Activated T-helper 1 cell treated with anti-CD3 and anti-CD28 coated beads, Interleukin-12 subunit alpha, Interleukin-12 subunit beta, Interleukin-2, Interleukin-4 antibody, amounts not matched to agents 30 ng/mL and 10 ng/mL and 1 ng/mL, durations not matched to agents 14 hours and 24 hours and 36 hours (primary cell): Measurements from ENCODE around the gene EPHB2. TPM values are rescaled to one million over a fixed set of nuclear protein-coding genes. Genes with fewer than 3 reads are reported as not detected.

ENCODE experiments used
- DNase-seq: peaks from one replicate; pipeline ENCODE4 v3.0.0; 2021; ENCODE audit warnings: low spot score
- H3K27ac Mint-ChIP-seq: one replicate; pipeline ENCODE4 v1.8.0; 2021; ENCODE audit warnings: mild to moderate bottlenecking, mixed read lengths
- H3K27me3 Mint-ChIP-seq: one replicate; pipeline ENCODE4 v1.8.0; 2022; ENCODE audit warnings: mild to moderate bottlenecking, moderate library complexity, mixed read lengths; ENCODE audit not compliant: insufficient read depth
- H3K36me3 Mint-ChIP-seq: one replicate; pipeline ENCODE4 v1.8.0; 2021; ENCODE audit warnings: low read depth, mixed read lengths
- H3K4me1 Mint-ChIP-seq: one replicate; pipeline ENCODE4 v1.8.0; 2021; ENCODE audit warnings: low read depth, mixed read lengths
- H3K4me3 Mint-ChIP-seq: one replicate; pipeline ENCODE4 v1.8.0; 2021; ENCODE audit warnings: mild to moderate bottlenecking, moderate library complexity, mixed read lengths
- H3K9me3 Mint-ChIP-seq: one replicate; pipeline ENCODE4 v1.8.0; 2021; ENCODE audit warnings: mixed read lengths
- intact Hi-C: fragments of 100-400 bp; cut with micrococcal nuclease; formaldehyde crosslinking; loops from one replicate; pipeline ENCODE4 v1.15.1; 2024
- total RNA-seq: library from RNA; stranded (reverse); gene quantifications from 2 replicates; pipeline ENCODE4 v1.2.3, GENCODE V29; 2022

EPHB2 gene
- total RNA-seq, 1 donor from 2014 or later: not detected

DNA sequence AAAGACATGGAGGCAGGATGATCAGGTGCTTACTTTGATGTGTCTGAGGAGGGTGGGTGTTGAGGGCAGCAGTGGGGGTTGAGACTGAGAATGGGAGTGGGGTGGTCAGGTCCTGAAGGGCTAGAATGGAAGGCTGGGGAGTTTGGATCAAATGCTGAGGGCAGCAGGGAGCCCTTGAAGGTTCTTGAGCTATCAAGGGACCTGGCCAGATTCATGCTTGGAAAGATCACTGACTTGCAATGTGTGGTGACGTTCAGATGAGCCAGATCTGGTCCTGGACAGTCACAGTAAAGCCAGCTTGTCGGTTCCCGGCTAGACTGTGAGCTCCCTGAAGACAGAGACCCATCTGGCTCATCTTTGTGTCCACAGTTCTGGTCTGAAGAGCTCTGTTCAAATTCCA is 3.8 kb downstream of the EPHB2 start:
- no peak for DNase-seq
- Mint-ChIP-seq H3K27ac (no peak overlapping the region), H3K4me3 (no peak overlapping the region), H3K4me1 (no peaks in the 10 kb centered on the region), H3K36me3 (no peaks in the 10 kb centered on the region), H3K27me3 (peaks cover 36% of the 10 kb centered on the region), H3K9me3 (no peaks in the 10 kb centered on the region)
- intact Hi-C loops: no loop called here

DNA sequence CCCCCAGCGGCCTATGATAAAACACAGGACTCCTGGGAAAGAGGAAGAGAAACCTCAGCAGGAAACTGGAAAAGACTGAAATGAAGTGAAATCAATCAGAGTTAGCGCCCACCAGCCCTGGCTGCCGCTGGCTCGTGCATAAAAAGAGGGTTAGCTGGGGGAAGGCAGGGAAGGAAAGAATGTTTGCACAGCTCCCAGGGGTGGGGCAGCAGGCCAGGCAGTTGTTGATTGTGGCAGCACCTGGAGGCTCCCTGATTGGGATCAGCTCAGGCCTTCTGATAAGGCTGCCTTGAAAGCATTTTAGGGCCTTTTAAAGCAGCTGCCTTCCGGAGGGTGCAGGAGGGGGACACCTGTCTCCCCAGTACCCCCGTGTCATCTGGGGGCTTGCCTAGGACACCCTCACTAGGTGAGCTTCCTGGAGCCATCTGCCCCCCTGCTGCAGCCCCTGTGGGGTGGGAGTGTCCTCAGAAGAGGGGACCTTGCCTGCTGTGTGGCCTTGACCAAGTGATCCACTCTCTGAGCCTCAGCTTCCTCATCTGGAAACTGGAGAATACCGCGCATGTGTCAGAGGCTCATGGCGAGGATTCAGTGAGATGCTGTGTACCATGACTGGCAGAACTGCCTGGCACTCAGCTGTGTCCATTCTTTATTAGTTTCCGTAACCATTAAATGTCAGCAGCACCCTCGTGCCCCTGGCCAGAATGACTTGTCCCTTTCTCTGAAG is 6.6 kb downstream of the EPHB2 start:
- H3K27me3 Mint-ChIP-seq: peaks cover 23% of the 10 kb centered on the region

DNA sequence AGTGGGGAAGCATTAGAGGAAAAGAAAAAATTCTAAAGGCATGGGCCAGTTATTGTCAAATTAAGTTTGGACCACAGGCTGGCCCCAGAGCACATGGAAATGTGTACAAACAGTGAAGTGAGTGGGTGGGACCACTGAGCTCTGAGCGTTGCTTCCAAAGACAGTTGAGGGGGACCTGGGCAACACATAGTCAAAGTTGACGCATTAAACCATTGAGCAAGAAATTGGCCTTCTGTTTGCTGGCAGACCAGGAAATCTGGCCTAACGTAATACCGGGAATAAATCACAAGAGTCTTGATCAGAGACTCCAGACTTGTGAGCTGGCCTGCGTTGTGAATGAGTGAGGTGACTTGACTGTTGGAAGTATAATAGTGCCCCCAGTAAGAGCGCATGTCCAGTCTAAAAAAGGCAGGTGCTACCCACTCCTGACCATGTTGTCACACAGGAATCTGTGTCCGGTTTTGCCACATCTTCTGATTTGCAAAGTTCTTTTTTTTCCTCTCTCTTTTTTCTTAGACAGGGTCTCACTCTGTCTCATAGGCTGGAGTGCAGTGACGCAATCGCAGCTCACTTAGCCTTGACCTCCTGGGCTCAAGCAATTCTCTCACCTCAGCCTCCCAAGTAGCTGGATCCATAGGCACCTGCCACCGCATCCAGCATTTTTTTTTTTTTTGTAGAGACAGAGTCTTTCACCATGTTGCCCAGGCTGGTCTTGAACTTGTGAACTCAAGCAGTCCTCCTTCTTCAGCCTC is 10.7 kb downstream of the EPHB2 start:
- H3K4me1 Mint-ChIP-seq: no peaks in the 10 kb centered on the region
- no peak for DNase-seq
- H3K4me3 Mint-ChIP-seq: no peak overlapping the region
- H3K9me3 Mint-ChIP-seq: no peaks in the 10 kb centered on the region
- peaks cover 2% of the 10 kb centered on the region for H3K27me3 Mint-ChIP-seq
- H3K27ac Mint-ChIP-seq: no peak overlapping the region
- intact Hi-C loops: no loop called here
- no peaks in the 10 kb centered on the region for H3K36me3 Mint-ChIP-seq

More for the DNA sequence above, 6.6 kb downstream of the EPHB2 start:
- H3K4me3 Mint-ChIP-seq: no peak overlapping the region
- intact Hi-C loops: no loop called here
- no peak for DNase-seq
- H3K9me3 Mint-ChIP-seq: no peaks in the 10 kb centered on the region
- no peaks in the 10 kb centered on the region for H3K36me3 Mint-ChIP-seq
- no peak overlapping the region for H3K27ac Mint-ChIP-seq
- no peaks in the 10 kb centered on the region for H3K4me1 Mint-ChIP-seq

GRCh38 chr1:22722901-22723550 is 12.4 kb downstream of the EPHB2 start:
- Mint-ChIP-seq H3K9me3 (no peaks in the 10 kb centered on the region), H3K27ac (no peak overlapping the region), H3K4me1 (no peaks in the 10 kb centered on the region), H3K4me3 (no peak overlapping the region), H3K36me3 (no peaks in the 10 kb centered on the region), H3K27me3 (peaks cover 2% of the 10 kb centered on the region)
- intact Hi-C loops: no loop called here
- DNase-seq: no peak

DNA sequence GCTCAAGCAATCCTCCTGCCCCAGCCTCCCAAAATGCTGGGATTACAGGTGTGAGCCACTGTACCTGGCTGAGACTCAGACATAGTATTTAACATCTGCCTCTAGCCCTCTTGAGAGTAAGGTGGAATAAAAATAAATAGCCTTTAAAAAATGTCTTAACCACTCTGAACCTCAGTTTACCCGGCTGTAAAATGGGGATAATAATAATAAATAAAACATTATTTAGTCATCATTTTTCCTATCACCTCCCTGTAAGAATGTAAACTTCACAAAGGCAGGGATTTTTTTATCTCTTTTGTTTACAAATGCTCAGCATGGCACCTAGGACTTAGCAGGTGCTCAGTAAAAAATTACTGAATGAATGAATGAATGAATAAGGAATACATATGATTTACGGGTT is 17.2 kb downstream of the EPHB2 start:
- no peak for DNase-seq
- Mint-ChIP-seq H3K4me3 (no peak overlapping the region), H3K27ac (no peak overlapping the region), H3K27me3 (peaks cover 2% of the 10 kb centered on the region), H3K36me3 (no peaks in the 10 kb centered on the region), H3K4me1 (no peaks in the 10 kb centered on the region), H3K9me3 (no peaks in the 10 kb centered on the region)
- intact Hi-C loops: no loop called here

DNA sequence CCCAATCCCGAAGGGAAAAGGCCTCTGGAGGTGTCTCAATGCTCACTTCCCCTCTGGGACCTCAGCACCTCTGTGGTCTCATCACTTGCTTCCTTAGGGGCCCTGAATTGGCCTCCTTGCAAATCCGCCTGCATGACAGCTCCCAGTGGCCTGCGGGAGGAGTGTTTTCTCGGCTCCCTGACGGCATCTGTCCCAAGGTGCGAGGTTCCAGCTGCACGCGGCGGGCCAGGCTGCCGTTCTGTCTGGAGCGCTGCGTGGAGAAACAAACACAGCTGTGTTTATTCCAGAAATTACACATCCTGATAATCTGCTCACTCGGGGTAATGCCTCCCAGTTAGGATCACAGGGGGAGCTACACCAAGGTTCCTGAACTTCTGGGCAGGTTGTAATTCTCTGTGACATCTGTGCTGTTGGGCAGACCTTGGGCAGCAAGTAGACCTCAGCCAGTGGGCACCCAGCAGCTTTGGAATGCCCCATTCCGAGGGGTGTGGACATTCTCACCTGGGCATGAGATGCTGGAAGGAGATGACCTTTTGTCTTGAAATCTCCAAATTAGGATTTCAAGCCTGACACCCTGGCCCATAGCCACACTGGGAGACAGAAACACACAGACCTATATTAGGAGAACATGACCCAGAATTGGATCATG is 18.2 kb downstream of the EPHB2 start:
- no peak for DNase-seq
- Mint-ChIP-seq H3K4me3 (no peak overlapping the region), H3K4me1 (no peaks in the 10 kb centered on the region), H3K36me3 (no peaks in the 10 kb centered on the region), H3K27ac (no peak overlapping the region), H3K9me3 (no peaks in the 10 kb centered on the region), H3K27me3 (peaks cover 2% of the 10 kb centered on the region)
- intact Hi-C loops: no loop called here

DNA sequence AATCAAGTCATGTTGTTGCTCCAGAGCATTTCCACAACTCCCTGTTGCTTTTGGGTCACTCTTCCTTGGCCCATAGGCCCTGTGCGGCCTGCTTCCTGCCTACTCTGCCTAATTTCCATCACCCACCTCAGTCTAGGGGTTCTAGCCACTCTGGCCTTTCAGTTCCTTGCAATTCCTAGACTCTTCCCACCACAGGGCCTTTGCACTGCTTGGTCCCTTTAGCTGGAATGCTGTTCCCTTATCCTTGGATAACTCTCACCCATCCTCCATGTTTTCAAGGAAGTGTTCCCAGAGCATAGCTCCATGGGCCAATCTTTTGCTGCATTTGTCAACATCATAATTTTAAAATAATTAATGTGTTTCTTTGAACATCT is 18.7 kb downstream of the EPHB2 start:
- no peaks in the 10 kb centered on the region for H3K36me3 Mint-ChIP-seq
- no peak for DNase-seq
- H3K27ac Mint-ChIP-seq: no peak overlapping the region
- H3K4me1 Mint-ChIP-seq: no peaks in the 10 kb centered on the region
- intact Hi-C loops: no loop called here
- H3K9me3 Mint-ChIP-seq: no peaks in the 10 kb centered on the region
- H3K27me3 Mint-ChIP-seq: peaks cover 2% of the 10 kb centered on the region
- H3K4me3 Mint-ChIP-seq: no peak overlapping the region

- Mint-ChIP-seq H3K27me3 (peaks cover 2% of the 10 kb centered on the region), H3K9me3 (no peaks in the 10 kb centered on the region), H3K36me3 (no peaks in the 10 kb centered on the region), H3K4me3 (no peak overlapping the region), H3K27ac (no peak overlapping the region), H3K4me1 (no peaks in the 10 kb centered on the region)
- no peak for DNase-seq
- intact Hi-C loops: no loop called here
Measured at GRCh38 chr1:22729912-22730311, 19.3 kb downstream of the EPHB2 start.

DNA sequence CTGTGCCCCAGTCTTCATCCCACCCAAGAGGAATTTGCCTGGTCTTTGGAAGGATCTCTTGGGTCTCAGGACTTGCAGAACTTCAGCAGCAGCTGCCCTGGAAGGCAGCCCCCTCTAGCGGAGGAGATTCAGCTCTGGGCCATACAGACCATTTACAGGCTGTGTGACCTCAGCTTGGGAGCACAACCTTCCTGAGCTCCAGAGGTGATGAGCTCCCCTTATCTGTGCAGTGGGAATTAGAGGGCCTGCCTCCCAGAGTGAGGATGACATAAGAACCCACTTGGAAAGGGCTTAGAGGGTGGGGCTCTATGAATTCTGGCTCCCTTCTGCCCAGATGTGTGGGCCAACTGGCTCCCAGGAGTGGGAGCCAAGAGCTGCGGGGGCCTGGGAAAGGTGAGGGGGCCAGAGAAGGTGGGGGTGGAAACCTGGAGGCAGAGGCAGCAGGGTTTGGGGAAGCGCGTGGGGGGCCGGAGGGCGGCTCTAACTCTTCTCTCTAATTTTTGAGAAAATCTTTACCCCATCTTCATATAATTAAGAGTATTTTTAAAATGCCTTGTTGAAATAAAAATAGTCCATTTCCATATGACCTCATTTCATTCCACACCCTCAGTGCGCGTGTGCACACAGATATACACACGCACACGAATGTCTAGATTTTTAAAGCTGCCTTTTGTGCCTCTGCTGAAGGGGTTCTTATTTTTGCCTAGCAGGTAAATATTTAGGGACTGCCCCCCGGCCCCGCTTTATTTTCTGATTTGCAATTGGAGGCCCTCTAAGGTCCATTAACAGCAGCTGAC is 21.5 kb downstream of the EPHB2 start:
- no peak overlapping the region for H3K4me3 Mint-ChIP-seq
- no peak for DNase-seq
- H3K27ac Mint-ChIP-seq: no peak overlapping the region
- no peaks in the 10 kb centered on the region for H3K4me1 Mint-ChIP-seq
- no peaks in the 10 kb centered on the region for H3K9me3 Mint-ChIP-seq
- intact Hi-C loops: no loop called here
- no peaks in the 10 kb centered on the region for H3K36me3 Mint-ChIP-seq
- no peaks in the 10 kb centered on the region for H3K27me3 Mint-ChIP-seq

DNA sequence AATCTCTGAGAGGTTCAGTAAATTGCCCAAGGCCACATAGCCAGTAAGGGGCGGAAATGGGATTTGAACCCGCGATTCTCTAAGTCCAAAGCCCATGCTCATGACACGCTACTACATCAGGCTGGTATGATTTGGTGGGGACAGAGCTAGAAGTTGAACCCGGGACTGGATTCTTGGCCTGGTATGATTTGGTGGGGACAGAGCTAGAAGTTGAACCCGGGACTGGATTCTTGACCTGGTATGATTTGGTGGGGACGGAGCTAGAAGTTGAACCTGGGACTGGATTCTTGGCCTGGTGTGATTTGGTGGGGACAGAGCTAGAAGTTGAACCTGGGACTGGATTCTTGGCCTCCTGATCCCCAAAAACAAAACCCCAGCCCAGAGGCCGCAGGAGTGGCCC is 23.0 kb downstream of the EPHB2 start:
- Mint-ChIP-seq H3K4me3 (no peak overlapping the region), H3K9me3 (no peaks in the 10 kb centered on the region)

DNA sequence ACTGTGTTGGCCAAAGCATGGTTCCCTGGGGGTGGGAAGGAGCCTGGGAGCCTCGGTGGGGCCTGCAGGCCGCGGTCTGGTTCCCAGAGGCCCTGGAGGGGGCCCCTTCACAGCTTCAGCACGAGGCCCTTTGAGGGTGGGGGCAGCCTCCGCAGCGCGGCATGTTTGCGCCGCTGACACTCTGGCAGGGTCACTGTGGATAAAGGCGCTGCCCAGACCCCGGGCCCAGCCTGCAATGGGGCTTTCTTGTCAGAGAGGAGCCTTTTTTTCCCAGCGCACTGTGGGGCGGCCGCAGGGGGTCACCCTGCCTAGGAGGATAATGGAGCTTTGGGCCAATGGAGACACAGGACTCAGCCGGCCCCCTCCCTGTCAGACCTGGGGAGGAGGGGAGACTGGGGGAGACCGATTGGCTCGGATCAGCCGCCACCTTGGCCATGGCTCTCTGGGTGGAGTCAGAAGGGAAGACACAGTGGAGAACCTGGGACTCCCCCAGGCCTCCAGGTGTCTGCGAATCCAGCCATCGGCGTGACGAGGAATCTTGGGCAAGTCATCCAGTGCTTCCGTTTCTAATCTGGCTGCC is 26.0 kb downstream of the EPHB2 start:
- Mint-ChIP-seq H3K4me1 (no peaks in the 10 kb centered on the region), H3K9me3 (no peaks in the 10 kb centered on the region), H3K36me3 (no peaks in the 10 kb centered on the region), H3K27ac (no peak overlapping the region), H3K4me3 (no peak overlapping the region), H3K27me3 (peaks cover 4% of the 10 kb centered on the region)
- DNase-seq: no peak
- intact Hi-C loops: no loop called here

More for the DNA sequence above, 23.0 kb downstream of the EPHB2 start:
- DNase-seq: no peak
- Mint-ChIP-seq H3K27ac (no peak overlapping the region), H3K4me1 (no peaks in the 10 kb centered on the region), H3K36me3 (no peaks in the 10 kb centered on the region), H3K27me3 (no peaks in the 10 kb centered on the region)
- intact Hi-C loops: no loop called here

DNA sequence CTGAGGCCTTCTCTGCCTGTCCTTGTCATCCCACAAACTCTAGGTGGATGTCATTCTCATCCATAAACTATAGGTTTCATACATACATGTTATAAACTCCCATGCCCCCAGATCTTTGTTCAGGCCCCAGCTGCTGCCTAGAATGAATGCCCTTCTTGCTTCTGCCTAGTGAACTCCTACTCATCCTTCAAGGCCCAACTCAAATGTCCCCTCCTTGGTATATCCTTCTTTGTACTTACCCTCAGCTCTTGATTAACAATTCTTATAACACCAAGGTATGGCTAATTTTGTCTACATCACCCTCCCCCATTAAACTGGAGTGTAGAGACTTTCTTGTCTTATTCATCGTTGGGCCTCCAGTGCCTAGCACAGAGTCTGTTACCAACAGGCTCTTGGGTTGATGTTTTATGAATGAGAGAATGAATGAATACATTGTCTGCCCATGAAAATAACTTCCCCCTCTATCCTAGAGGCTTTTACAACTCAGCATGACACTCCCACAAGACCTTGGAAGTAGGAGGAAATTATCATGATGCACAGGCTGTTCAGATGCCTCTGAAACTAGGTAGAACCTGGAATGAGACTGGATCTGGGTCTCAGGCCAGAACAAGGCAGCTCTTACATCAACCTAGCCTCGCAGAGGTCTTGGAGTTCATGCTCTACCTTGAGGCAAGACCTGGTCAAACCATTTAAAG is 26.9 kb downstream of the EPHB2 start:
- Mint-ChIP-seq H3K36me3 (no peaks in the 10 kb centered on the region), H3K4me1 (no peaks in the 10 kb centered on the region), H3K4me3 (no peak overlapping the region), H3K27me3 (peaks cover 4% of the 10 kb centered on the region), H3K27ac (no peak overlapping the region), H3K9me3 (no peaks in the 10 kb centered on the region)
- intact Hi-C loops: no loop called here
- no peak for DNase-seq
